PFSK-1 (cell line): ENCODE measurements around the gene TMC6.

Source experiments
- FOXP2 ChIP-seq: optimal IDR thresholded peaks from 2 replicates; pipeline ENCODE3; 2011; ENCODE audit warnings: borderline replicate concordance, control low read depth, inconsistent platforms; ENCODE audit not compliant: insufficient read depth; ENCODE audit errors: extremely low read length, extremely low read depth
- POLR2AphosphoS5 ChIP-seq: IDR thresholded peaks from 2 replicates; pipeline ENCODE4 v1.6.1; 2012; ENCODE audit warnings: low read depth, mild to moderate bottlenecking, control low read depth, low read length, moderate library complexity

- no peak for TF ChIP-seq POLR2AphosphoS5
- no peak for TF ChIP-seq FOXP2
These were observed 53.5 kb downstream of the TMC6 start for GRCh38 chr17:78075011-78075410.
